H1 (cell line): Measurements from ENCODE around the gene EML1.

Experiments used
- ATF3 ChIP-seq: IDR thresholded peaks from 2 replicates; pipeline ENCODE4 v1.6.1; 2011; ENCODE audit warnings: low read depth, mild to moderate bottlenecking, low read length; ENCODE audit not compliant: insufficient read depth
- BACH1 ChIP-seq: IDR thresholded peaks from 2 replicates; pipeline ENCODE4 v1.6.1; 2012; ENCODE audit warnings: low read length, improper control_type of control experiment
- CTCF ChIP-seq, 3 experiments: IDR thresholded peaks; 1 replicate in 2 of 3; 2 replicates in 1 of 3; pipeline versions ENCODE4 v1.5.1 to v1.6.1; 2011; ENCODE audit warnings: low read length in 3 of 3, mild to moderate bottlenecking in 3 of 3, inconsistent platforms in 2 of 3, low read depth in 1 of 3, moderate library complexity in 1 of 3; ENCODE audit not compliant: insufficient read depth in 1 of 3; ENCODE audit errors: control extremely low read depth in 1 of 3
- HDAC2 ChIP-seq, 2 experiments: fragments of 300-600 bp in 1 of 2; sonication (generic) in 1 of 2; IDR thresholded peaks; 2 replicates each; pipeline ENCODE4 v1.6.1; 2011 to 2012; ENCODE audit warnings: low read depth in 2 of 2, low read length in 2 of 2, mild to moderate bottlenecking in 2 of 2, moderate library complexity in 2 of 2, borderline replicate concordance in 1 of 2, inconsistent platforms in 1 of 2
- SIN3A ChIP-seq, 2 experiments: IDR thresholded peaks in 1 of 2; conservative IDR thresholded peaks in 1 of 2; 2 replicates each; pipeline ENCODE4 v1.6.1; 2011 to 2012; ENCODE audit warnings: low read length in 2 of 2, improper control_type of control experiment in 1 of 2, low read depth in 1 of 2, mild to moderate bottlenecking in 1 of 2
- SP2 ChIP-seq: IDR thresholded peaks from 2 replicates; pipeline ENCODE4 v1.6.1; 2012; ENCODE audit warnings: mild to moderate bottlenecking, low read length, inconsistent platforms
- TAF7 ChIP-seq: optimal IDR thresholded peaks from 2 replicates; pipeline ENCODE3; 2011; ENCODE audit warnings: low read depth, mild to moderate bottlenecking, inconsistent platforms, low read length, moderate library complexity, borderline replicate concordance
- TEAD4 ChIP-seq: IDR thresholded peaks from 2 replicates; pipeline ENCODE4 v1.6.1; 2012; ENCODE audit warnings: low read depth, low read length, inconsistent platforms, mixed read lengths
- ZNF274 ChIP-seq: IDR thresholded peaks from 2 replicates; pipeline ENCODE4 v1.7.0; 2012; ENCODE audit warnings: low read length, borderline replicate concordance; ENCODE audit errors: extremely low read depth

GRCh38 chr14:99968941-99969340 is 175.7 kb downstream of the EML1 start:
- TF ChIP-seq BACH1 (no peak), HDAC2 (IDR thresholded peaks at IDR 0.05; ENCODE audit: borderline replicate concordance in 1 of 2, low read depth in 2 of 2, low read length in 2 of 2) (no peak), CTCF (IDR thresholded peaks at IDR 0.05; ENCODE audit: control extremely low read depth in 1 of 3, insufficient read depth in 1 of 3, low read depth in 1 of 3, low read length in 3 of 3) (no peak), SIN3A (conservative IDR thresholded peaks at IDR 0.05 in 1 of 2, IDR thresholded peaks at IDR 0.05 in 1 of 2; ENCODE audit: low read depth in 1 of 2, low read length in 2 of 2) (no peak), ZNF274 (no peak), TEAD4 (no peak), ATF3 (no peak), TAF7 (no peak), SP2 (no peak)
